Glomerular visceral epithelial cell (primary cell): Measurements from ENCODE around the gene HIF1A.
A peak's percentile ranks its signal among the peaks of the same experiment; 100 is the strongest.
"Not testable (repeated sequence)": the region's sequence is repeated elsewhere in the genome, so short reads cannot be mapped to it uniquely, and the experiment has no call there.

ENCODE experiments used
- DNase-seq: peaks from one replicate; pipeline ENCODE4 v3.0.0-alpha.2; 2016; ENCODE audit errors: extremely low spot score

Gene HIF1A

GRCh38 chr14:61673305-61673704, 22.0 kb upstream of the HIF1A start:
- no peak for DNase-seq

- no peak for DNase-seq
These were observed 20.0 kb upstream of the HIF1A start for GRCh38 chr14:61675291-61675690.

GRCh38 chr14:61677479-61677878, 17.8 kb upstream of the HIF1A start:
- DNase-seq: no peak

GRCh38 chr14:61678975-61679374, 16.3 kb upstream of the HIF1A start:
- no peak for DNase-seq

- DNase-seq: no peak
These were observed 13.9 kb upstream of the HIF1A start for GRCh38 chr14:61681413-61681812.

- DNase-seq: no peak
These were observed 12.2 kb upstream of the HIF1A start for GRCh38 chr14:61683108-61683507.

GRCh38 chr14:61690039-61690438, 5.3 kb upstream of the HIF1A start:
- no peak for DNase-seq

GRCh38 chr14:61690982-61691381, 4.3 kb upstream of the HIF1A start:
- no peak for DNase-seq

- DNase-seq: no peak
These were observed 3.8 kb upstream of the HIF1A start for GRCh38 chr14:61691495-61691894.

- DNase-seq: no peak
These were observed 1.3 kb upstream of the HIF1A start for GRCh38 chr14:61694039-61694438.

GRCh38 chr14:61695695-61696527, 598 bp downstream of the HIF1A start:
- peak; percentile 67 for DNase-seq

- DNase-seq: no peak
These were observed 1.5 kb downstream of the HIF1A start for GRCh38 chr14:61696753-61697318.

GRCh38 chr14:61698206-61698980, 3.1 kb downstream of the HIF1A start:
- DNase-seq: no peak

- no peak for DNase-seq
These were observed 3.7 kb downstream of the HIF1A start for GRCh38 chr14:61699027-61699426.

GRCh38 chr14:61700104-61700886, 5.0 kb downstream of the HIF1A start:
- no peak for DNase-seq

- no peak for DNase-seq
These were observed 6.6 kb downstream of the HIF1A start for GRCh38 chr14:61701946-61702345.

- DNase-seq: no peak
These were observed 8.2 kb downstream of the HIF1A start for GRCh38 chr14:61703342-61704129.

- DNase-seq: no peak
These were observed 9.2 kb downstream of the HIF1A start for GRCh38 chr14:61704554-61704953.

GRCh38 chr14:61705017-61705416, 9.7 kb downstream of the HIF1A start:
- DNase-seq: no peak

- no peak for DNase-seq
These were observed 10.9 kb downstream of the HIF1A start for GRCh38 chr14:61706096-61706690.

- DNase-seq: not testable (repeated sequence)
These were observed 12.5 kb downstream of the HIF1A start for GRCh38 chr14:61707774-61708173.
